ENCODE measurements around the gene SLC35F4. TPM values are rescaled to one million over a fixed set of nuclear protein-coding genes. Genes with fewer than 3 reads are reported as not detected.

The SLC35F4 gene
- total and polyA plus RNA-seq, 10 of the 15 experiments (the other 5 are each of a cell fraction or from before 2014, with no cell fraction given): 0.06 to 0.30 TPM; not detected in 8

DNA sequence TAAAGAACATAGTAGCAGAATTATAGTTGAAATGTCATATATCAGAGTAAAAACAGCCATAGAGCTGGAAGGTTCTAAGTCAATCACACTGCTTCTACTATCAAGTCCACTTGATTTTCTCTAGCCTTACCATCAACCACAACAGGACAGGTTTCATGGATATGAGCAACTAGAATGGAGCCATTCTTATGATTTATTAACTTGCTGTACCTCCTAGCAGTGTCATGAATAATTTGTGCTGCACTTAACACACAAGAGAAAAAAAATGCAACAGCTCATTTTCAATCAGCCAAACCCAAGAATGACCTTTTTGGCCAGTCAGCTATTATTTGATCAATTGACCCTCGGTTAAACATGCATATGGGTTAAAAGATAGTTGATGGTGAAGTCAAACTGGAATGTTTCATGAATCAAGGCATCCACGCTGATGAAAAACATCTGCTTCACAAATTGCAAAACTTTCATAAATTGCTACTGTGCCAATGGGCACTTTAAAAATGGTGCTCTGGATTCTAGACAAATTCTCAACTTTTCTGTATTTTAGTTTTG lies 316.8 kb downstream of the SLC35F4 start (continued):
- TF ChIP-seq, protein P1, sequence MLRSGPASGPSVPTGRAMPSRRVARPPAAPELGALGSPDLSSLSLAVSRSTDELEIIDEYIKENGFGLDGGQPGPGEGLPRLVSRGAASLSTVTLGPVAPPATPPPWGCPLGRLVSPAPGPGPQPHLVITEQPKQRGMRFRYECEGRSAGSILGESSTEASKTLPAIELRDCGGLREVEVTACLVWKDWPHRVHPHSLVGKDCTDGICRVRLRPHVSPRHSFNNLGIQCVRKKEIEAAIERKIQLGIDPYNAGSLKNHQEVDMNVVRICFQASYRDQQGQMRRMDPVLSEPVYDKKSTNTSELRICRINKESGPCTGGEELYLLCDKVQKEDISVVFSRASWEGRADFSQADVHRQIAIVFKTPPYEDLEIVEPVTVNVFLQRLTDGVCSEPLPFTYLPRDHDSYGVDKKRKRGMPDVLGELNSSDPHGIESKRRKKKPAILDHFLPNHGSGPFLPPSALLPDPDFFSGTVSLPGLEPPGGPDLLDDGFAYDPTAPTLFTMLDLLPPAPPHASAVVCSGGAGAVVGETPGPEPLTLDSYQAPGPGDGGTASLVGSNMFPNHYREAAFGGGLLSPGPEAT (IDR thresholded peaks at IDR 0.05; ENCODE audit: low read depth): no peak

DNA sequence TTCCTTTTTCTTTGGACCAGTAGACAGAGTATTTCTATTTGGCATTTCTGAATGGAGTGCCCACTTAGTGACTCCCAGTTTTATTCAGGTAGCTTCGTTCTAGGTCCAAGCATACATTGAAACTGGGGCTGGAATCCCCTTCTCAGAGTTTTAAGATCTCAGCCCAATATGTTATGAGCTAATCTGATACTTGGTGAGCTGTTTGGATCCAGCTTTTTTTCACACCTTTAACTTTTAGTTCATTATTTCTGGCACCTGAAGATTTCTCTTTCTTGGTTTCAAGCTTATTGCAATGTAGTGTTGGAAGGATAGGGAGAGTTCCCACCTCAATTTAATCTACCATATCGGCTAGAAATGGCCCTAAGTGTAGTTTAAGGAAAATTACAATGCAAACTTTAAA lies 318.8 kb downstream of the SLC35F4 start:
- Histone ChIP-seq H3K27ac (ENCODE audit: control insufficient read depth, insufficient read depth) (no peak overlapping the region), H4K20me1 (ENCODE audit: control insufficient read depth, insufficient read depth) (no peaks in the 10 kb centered on the region), H2AFZ (ENCODE audit: control insufficient read depth, low read depth, low read length) (no peak overlapping the region), H3K4me3 (no peak overlapping the region), H3K4me2 (ENCODE audit: control insufficient read depth, insufficient read depth) (no peak overlapping the region), H3K4me1 (ENCODE audit: control insufficient read depth, insufficient read depth, low read length) (no peaks in the 10 kb centered on the region), H3K79me2 (ENCODE audit: control insufficient read depth, insufficient read depth, low read length) (no peaks in the 10 kb centered on the region), H3K36me3 (ENCODE audit: control insufficient read depth in 2 of 2, insufficient read depth in 2 of 2, low read length in 1 of 2) (no peaks in the 10 kb centered on the region), H3K9me3 (replicated peaks; ENCODE audit: control insufficient read depth, insufficient read depth, low read length) (no peaks in the 10 kb centered on the region), H3K9ac (ENCODE audit: control insufficient read depth, insufficient read depth, low read length) (no peak overlapping the region), H3K27me3 (replicated peaks in 1 of 2; ENCODE audit: control insufficient read depth in 2 of 2, insufficient read depth in 2 of 2, low read length in 1 of 2) (no peaks in the 10 kb centered on the region)
- ChIA-PET POLR2A (interaction anchor here (0.7 to 1.4 kb wide), 3 partner anchors 11 to 1937 kb away, joined by 3 to 4 read pairs (median 4); no protein-coding TSS in a partner anchor), SMC1A (ENCODE audit: uncharacterized antibody, unreplicated experiment) (interaction anchor here (0.7 to 6.4 kb wide), 14 partner anchors 8 to 324 kb away, joined by 3 to 82 read pairs (median 4); no protein-coding TSS in a partner anchor), RAD21 (ENCODE audit: unreplicated experiment) (interaction anchor here (0.7 to 4.3 kb wide), 9 partner anchors 10 to 59 kb away, joined by 3 to 26 read pairs (median 4); no protein-coding TSS in a partner anchor), CTCF (interaction anchor here (0.7 to 4.3 kb wide), 7 partner anchors 14 to 139 kb away, joined by 3 to 19 read pairs (median 5); no protein-coding TSS in a partner anchor)
- FAIRE-seq (no peak), DNase-seq (ENCODE audit: low read depth, low spot score) (no peak), ATAC-seq (peak; percentile 70)
- in situ Hi-C loops (cut with MboI): no loop called here
- BruUV-seq (replicated peaks): no TSS peak
- intact Hi-C loops (cut with micrococcal nuclease; ENCODE audit: unreplicated experiment): no loop called here
- 23% methylated on average over 2 of the region's 2 CpGs for WGBS (ENCODE audit: insufficient coverage, insufficient replicate concordance, low lambda C conversion rate, missing lambda C conversion rate)
- TF ChIP-seq, protein P2, sequence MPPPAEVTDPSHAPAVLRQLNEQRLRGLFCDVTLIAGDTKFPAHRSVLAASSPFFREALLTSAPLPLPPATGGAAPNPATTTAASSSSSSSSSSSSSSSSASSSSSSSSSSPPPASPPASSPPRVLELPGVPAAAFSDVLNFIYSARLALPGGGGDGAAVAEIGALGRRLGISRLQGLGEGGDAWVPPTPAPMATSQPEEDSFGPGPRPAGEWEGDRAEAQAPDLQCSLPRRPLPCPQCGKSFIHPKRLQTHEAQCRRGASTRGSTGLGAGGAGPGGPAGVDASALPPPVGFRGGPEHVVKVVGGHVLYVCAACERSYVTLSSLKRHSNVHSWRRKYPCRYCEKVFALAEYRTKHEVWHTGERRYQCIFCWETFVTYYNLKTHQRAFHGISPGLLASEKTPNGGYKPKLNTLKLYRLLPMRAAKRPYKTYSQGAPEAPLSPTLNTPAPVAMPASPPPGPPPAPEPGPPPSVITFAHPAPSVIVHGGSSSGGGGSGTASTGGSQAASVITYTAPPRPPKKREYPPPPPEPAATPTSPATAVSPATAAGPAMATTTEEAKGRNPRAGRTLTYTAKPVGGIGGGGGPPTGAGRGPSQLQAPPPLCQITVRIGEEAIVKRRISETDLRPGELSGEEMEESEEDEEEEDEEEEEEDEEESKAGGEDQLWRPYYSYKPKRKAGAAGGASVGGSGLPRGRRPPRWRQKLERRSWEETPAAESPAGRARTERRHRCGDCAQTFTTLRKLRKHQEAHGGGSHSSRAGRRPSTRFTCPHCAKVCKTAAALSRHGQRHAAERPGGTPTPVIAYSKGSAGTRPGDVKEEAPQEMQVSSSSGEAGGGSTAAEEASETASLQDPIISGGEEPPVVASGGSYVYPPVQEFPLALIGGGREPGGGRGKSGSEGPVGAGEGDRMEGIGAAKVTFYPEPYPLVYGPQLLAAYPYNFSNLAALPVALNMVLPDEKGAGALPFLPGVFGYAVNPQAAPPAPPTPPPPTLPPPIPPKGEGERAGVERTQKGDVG (CRISPR knock-in tag; IDR thresholded peaks at IDR 0.05): no peak
- TF ChIP-seq CREM (IDR thresholded peaks at IDR 0.05; ENCODE audit: low read depth): no peak
- no peak for TF ChIP-seq MTA3 (IDR thresholded peaks at IDR 0.05; ENCODE audit: borderline replicate concordance, low read length)
- TF ChIP-seq ATF7 (IDR thresholded peaks at IDR 0.05; ENCODE audit: low read depth): 0 out of 2 replicates have a peak, but pooled peaks have one; percentile 38
- TF ChIP-seq, protein P1 (IDR thresholded peaks at IDR 0.05; ENCODE audit: low read depth): peak; percentile 42; the same call in 1 of the 2 replicates
- peak; percentile 87 for TF ChIP-seq MTA2 (IDR thresholded peaks at IDR 0.05; ENCODE audit: low read depth)
- no peak for TF ChIP-seq POLR2AphosphoS5 (IDR thresholded peaks at IDR 0.05; ENCODE audit: low read length)
- TF ChIP-seq, protein P3, sequence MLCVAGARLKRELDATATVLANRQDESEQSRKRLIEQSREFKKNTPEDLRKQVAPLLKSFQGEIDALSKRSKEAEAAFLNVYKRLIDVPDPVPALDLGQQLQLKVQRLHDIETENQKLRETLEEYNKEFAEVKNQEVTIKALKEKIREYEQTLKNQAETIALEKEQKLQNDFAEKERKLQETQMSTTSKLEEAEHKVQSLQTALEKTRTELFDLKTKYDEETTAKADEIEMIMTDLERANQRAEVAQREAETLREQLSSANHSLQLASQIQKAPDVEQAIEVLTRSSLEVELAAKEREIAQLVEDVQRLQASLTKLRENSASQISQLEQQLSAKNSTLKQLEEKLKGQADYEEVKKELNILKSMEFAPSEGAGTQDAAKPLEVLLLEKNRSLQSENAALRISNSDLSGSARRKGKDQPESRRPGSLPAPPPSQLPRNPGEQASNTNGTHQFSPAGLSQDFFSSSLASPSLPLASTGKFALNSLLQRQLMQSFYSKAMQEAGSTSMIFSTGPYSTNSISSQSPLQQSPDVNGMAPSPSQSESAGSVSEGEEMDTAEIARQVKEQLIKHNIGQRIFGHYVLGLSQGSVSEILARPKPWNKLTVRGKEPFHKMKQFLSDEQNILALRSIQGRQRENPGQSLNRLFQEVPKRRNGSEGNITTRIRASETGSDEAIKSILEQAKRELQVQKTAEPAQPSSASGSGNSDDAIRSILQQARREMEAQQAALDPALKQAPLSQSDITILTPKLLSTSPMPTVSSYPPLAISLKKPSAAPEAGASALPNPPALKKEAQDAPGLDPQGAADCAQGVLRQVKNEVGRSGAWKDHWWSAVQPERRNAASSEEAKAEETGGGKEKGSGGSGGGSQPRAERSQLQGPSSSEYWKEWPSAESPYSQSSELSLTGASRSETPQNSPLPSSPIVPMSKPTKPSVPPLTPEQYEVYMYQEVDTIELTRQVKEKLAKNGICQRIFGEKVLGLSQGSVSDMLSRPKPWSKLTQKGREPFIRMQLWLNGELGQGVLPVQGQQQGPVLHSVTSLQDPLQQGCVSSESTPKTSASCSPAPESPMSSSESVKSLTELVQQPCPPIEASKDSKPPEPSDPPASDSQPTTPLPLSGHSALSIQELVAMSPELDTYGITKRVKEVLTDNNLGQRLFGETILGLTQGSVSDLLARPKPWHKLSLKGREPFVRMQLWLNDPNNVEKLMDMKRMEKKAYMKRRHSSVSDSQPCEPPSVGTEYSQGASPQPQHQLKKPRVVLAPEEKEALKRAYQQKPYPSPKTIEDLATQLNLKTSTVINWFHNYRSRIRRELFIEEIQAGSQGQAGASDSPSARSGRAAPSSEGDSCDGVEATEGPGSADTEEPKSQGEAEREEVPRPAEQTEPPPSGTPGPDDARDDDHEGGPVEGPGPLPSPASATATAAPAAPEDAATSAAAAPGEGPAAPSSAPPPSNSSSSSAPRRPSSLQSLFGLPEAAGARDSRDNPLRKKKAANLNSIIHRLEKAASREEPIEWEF (IDR thresholded peaks at IDR 0.05; ENCODE audit: insufficient replicate concordance, low read depth, low read length): no peak
